Measurements from ENCODE around the gene TRAF3IP3.

Gene TRAF3IP3

GRCh38 chr1:209815490-209815889, 59.6 kb downstream of the TRAF3IP3 start:
- DNase-seq (ENCODE audit: extremely low spot score), result no peak
- ChIA-PET POLR2A (interaction anchor here (0.7 to 1.5 kb wide), 4 partner anchors 10 to 31 kb away, joined by 3 to 4 read pairs (median 3); partner anchors contain the start of genes C1orf74, IRF6 and UTP25), CTCF (interaction anchor here (0.6 kb wide), 1 partner anchor 9 kb away, joined by 5 read pairs; no protein-coding TSS in a partner anchor)
- TF ChIP-seq LEF1 (IDR thresholded peaks at IDR 0.05; ENCODE audit: borderline replicate concordance), result no peak
- TF ChIP-seq BHLHE40 (IDR thresholded peaks at IDR 0.05; ENCODE audit: borderline replicate concordance), result no peak

DNA sequence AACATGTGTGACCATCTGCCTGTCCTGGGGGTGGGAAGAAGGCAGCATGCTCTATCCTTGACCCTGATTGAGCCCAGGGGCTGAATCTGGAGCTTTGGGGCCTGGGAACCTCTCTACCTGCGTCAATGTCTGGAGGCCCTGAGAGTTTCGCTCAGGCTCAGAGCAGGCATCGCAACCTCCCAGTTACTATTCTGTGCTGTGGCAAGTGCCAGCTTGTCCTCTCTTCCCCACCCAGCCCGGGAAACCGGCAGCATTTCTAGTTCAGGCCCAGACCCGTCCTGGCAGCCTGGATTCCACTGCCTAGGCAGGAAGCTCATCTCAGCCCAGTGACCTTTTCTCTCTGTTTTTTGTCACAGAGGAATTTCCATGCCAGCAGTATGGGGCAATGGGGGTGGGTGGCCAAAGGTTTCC, 60.1 kb downstream of the TRAF3IP3 start:
- ChIA-PET CTCF (interaction anchor here (1.2 kb wide), 1 partner anchor 11 kb away, joined by 3 read pairs; no protein-coding TSS in a partner anchor), POLR2A (interaction anchor here (1.0 to 1.5 kb wide), 3 partner anchors 10 to 31 kb away, joined by 3 to 4 read pairs (median 3); partner anchors contain the start of genes C1orf74, IRF6 and UTP25)
- DNase-seq (ENCODE audit: extremely low spot score), result no peak
- no peak for TF ChIP-seq SUZ12 (IDR thresholded peaks at IDR 0.05)
- TF ChIP-seq FOXK2 (IDR thresholded peaks at IDR 0.05), result no peak
- TF ChIP-seq SP1 (IDR thresholded peaks at IDR 0.05), result no peak
- TF ChIP-seq ZNF384 (IDR thresholded peaks at IDR 0.05), result no peak
- TF ChIP-seq ELF4 (IDR thresholded peaks at IDR 0.05), result no peak
- TF ChIP-seq PKNOX1 (IDR thresholded peaks at IDR 0.05), result no peak
- TF ChIP-seq FOXA1 (IDR thresholded peaks at IDR 0.05), result no peak
- no peak for TF ChIP-seq ARNT (IDR thresholded peaks at IDR 0.05)
- TF ChIP-seq BHLHE40 (IDR thresholded peaks at IDR 0.05; ENCODE audit: borderline replicate concordance), result no peak
- TF ChIP-seq CTBP1 (IDR thresholded peaks at IDR 0.05; ENCODE audit: borderline replicate concordance), result no peak
- no peak for TF ChIP-seq HDGF (IDR thresholded peaks at IDR 0.05; ENCODE audit: borderline replicate concordance)
- no peak for TF ChIP-seq LEF1 (IDR thresholded peaks at IDR 0.05; ENCODE audit: borderline replicate concordance)
- TF ChIP-seq NFRKB (IDR thresholded peaks at IDR 0.05), result no peak
- no peak for TF ChIP-seq TARDBP (IDR thresholded peaks at IDR 0.05)
- no peak for TF ChIP-seq L3MBTL2 (conservative IDR thresholded peaks at IDR 0.05)
- no peak for TF ChIP-seq FOXM1 (IDR thresholded peaks at IDR 0.05; ENCODE audit: borderline replicate concordance)

DNA sequence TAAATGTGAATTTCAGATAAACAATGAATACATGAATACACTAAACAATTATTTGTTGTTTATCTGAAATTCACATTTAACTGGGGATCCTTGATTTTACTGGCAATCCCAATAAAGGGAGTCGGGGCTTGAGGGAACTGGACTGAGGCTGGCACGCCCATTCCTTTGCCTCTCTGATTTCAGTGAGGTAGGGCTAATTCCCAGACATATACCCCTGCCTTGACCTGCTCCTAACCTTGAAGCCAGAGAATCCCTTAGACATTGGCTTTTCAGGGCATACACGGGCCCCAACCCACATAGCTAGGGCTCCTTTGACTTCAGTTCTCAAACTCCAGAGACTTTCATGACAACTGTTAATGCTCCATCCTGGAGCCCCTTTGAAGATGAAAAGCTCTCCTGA, 61.1 kb downstream of the TRAF3IP3 start:
- no peak for DNase-seq (ENCODE audit: extremely low spot score)
- ChIA-PET CTCF (interaction anchor here (1.2 kb wide), 1 partner anchor 10 kb away, joined by 3 read pairs; no protein-coding TSS in a partner anchor), POLR2A (interaction anchor here (1.5 kb wide), 1 partner anchor 11 kb away, joined by 4 read pairs; the partner anchor contains the start of gene UTP25)
- TF ChIP-seq FOXM1 (IDR thresholded peaks at IDR 0.05; ENCODE audit: borderline replicate concordance), result no peak
- TF ChIP-seq FOXK2 (IDR thresholded peaks at IDR 0.05), result no peak
- no peak for TF ChIP-seq HDGF (IDR thresholded peaks at IDR 0.05; ENCODE audit: borderline replicate concordance)
- no peak for TF ChIP-seq TARDBP (IDR thresholded peaks at IDR 0.05)
- no peak for TF ChIP-seq FOXA1 (IDR thresholded peaks at IDR 0.05)
- TF ChIP-seq LEF1 (IDR thresholded peaks at IDR 0.05; ENCODE audit: borderline replicate concordance), result no peak
- no peak for TF ChIP-seq SP1 (IDR thresholded peaks at IDR 0.05)

DNA sequence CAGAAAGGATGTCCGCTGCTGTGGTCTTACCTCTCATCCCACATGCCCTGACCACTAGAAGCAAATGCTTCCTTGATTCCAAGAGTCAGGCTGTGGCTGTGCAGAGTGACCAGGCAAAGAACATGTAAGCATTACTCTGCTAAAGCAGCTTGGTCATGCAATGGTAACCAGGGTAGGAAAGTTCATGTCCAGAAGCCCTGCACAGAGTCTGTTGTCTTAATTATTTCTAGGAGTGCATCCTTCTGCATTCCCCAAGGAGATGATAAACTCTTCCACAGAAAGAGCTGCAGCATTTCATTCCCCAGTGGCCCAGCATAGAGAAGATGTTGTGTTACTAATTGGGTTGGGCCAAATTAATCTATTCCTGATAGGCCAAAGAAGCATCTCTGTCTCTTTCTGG, 61.8 kb downstream of the TRAF3IP3 start:
- TF ChIP-seq LEF1 (IDR thresholded peaks at IDR 0.05; ENCODE audit: borderline replicate concordance) (no peak), ZNF384 (IDR thresholded peaks at IDR 0.05) (no peak), BHLHE40 (IDR thresholded peaks at IDR 0.05; ENCODE audit: borderline replicate concordance) (no peak), ARNT (IDR thresholded peaks at IDR 0.05) (no peak), NFRKB (IDR thresholded peaks at IDR 0.05) (no peak), HDGF (IDR thresholded peaks at IDR 0.05; ENCODE audit: borderline replicate concordance) (no peak), FOXA1 (IDR thresholded peaks at IDR 0.05) (no peak), SUZ12 (IDR thresholded peaks at IDR 0.05) (no peak), CTBP1 (IDR thresholded peaks at IDR 0.05; ENCODE audit: borderline replicate concordance) (no peak), L3MBTL2 (conservative IDR thresholded peaks at IDR 0.05) (no peak), FOXK2 (IDR thresholded peaks at IDR 0.05) (no peak), PKNOX1 (IDR thresholded peaks at IDR 0.05) (no peak), FOXM1 (IDR thresholded peaks at IDR 0.05; ENCODE audit: borderline replicate concordance) (no peak), ELF4 (IDR thresholded peaks at IDR 0.05) (no peak), TARDBP (IDR thresholded peaks at IDR 0.05) (no peak), SP1 (IDR thresholded peaks at IDR 0.05) (no peak)
- no peak for DNase-seq (ENCODE audit: extremely low spot score)
- ChIA-PET POLR2A (no interaction called here), CTCF (no interaction called here)

DNA sequence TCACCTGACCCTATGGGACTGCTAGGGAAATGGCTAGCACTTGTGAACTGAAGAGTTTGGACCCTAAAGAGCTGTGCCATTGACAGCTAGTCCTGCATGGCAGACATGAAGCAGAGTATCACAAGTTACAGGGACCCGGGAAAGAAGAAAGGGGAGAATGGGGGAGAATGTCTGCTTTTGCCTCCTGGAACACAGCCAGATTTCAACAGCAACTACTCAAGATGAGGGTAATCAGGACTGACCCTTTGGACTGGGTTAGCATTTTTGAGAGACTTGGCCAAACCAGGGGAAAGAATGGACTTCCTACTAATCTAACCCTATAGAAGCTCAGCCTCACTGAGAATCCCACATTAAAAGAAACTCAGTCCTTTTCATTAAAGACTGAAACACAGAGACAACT, 63.2 kb downstream of the TRAF3IP3 start:
- no peak for DNase-seq (ENCODE audit: extremely low spot score)
- TF ChIP-seq TARDBP (IDR thresholded peaks at IDR 0.05) (no peak), ARNT (IDR thresholded peaks at IDR 0.05) (no peak), LEF1 (IDR thresholded peaks at IDR 0.05; ENCODE audit: borderline replicate concordance) (no peak), FOXM1 (IDR thresholded peaks at IDR 0.05; ENCODE audit: borderline replicate concordance) (no peak), ZNF384 (IDR thresholded peaks at IDR 0.05) (no peak), ELF4 (IDR thresholded peaks at IDR 0.05) (no peak), SP1 (IDR thresholded peaks at IDR 0.05) (no peak), HDGF (IDR thresholded peaks at IDR 0.05; ENCODE audit: borderline replicate concordance) (no peak), CTBP1 (IDR thresholded peaks at IDR 0.05; ENCODE audit: borderline replicate concordance) (no peak), SUZ12 (IDR thresholded peaks at IDR 0.05) (no peak), FOXA1 (IDR thresholded peaks at IDR 0.05) (no peak), L3MBTL2 (conservative IDR thresholded peaks at IDR 0.05) (no peak), FOXK2 (IDR thresholded peaks at IDR 0.05) (no peak)
- ChIA-PET CTCF (no interaction called here), POLR2A (interaction anchor here (1.3 kb wide), 1 partner anchor 9 kb away, joined by 7 read pairs; the partner anchor contains the start of gene UTP25)

DNA sequence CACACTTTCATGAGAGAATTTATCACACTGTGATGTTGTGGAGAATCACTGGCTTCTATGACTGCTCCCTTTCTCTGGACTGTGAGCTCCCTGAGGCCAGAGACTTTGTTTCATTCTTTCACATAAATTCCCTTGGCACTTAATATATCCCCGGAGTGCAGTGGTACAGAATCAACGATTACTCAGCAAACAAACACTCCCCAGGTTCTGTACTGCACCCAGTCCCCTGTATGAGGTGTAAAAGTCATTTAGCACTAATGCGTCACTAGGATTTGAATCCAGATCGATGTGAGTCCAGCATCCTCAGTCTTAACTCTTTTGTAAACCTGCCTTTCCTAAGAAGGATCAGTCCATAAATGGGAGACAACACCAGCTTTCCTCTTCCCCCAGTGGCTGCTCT, 65.1 kb downstream of the TRAF3IP3 start:
- TF ChIP-seq HDGF (IDR thresholded peaks at IDR 0.05; ENCODE audit: borderline replicate concordance) (no peak), ELF4 (IDR thresholded peaks at IDR 0.05) (no peak), SUZ12 (IDR thresholded peaks at IDR 0.05) (no peak), L3MBTL2 (conservative IDR thresholded peaks at IDR 0.05) (no peak), PKNOX1 (IDR thresholded peaks at IDR 0.05) (no peak), TARDBP (IDR thresholded peaks at IDR 0.05) (no peak), LEF1 (IDR thresholded peaks at IDR 0.05; ENCODE audit: borderline replicate concordance) (no peak), NFRKB (IDR thresholded peaks at IDR 0.05) (no peak), ARNT (IDR thresholded peaks at IDR 0.05) (no peak), FOXA1 (IDR thresholded peaks at IDR 0.05) (no peak), SP1 (IDR thresholded peaks at IDR 0.05) (no peak), CTBP1 (IDR thresholded peaks at IDR 0.05; ENCODE audit: borderline replicate concordance) (no peak), FOXM1 (IDR thresholded peaks at IDR 0.05; ENCODE audit: borderline replicate concordance) (no peak), BHLHE40 (IDR thresholded peaks at IDR 0.05; ENCODE audit: borderline replicate concordance) (no peak), ZNF384 (IDR thresholded peaks at IDR 0.05) (no peak), FOXK2 (IDR thresholded peaks at IDR 0.05) (no peak)
- DNase-seq (ENCODE audit: extremely low spot score), result no peak
- CTCF ChIA-PET, result interaction anchor here (0.7 kb wide), 1 partner anchor 59 kb away, joined by 4 read pairs; no protein-coding TSS in a partner anchor
- POLR2A ChIA-PET, result no interaction called here
